Immature natural killer cell (primary cell): Measurements from ENCODE around the gene PGBD1. TPM values are rescaled to one million over a fixed set of nuclear protein-coding genes. Genes with fewer than 3 reads are reported as not detected.
"Not testable (repeated sequence)": the region's sequence is repeated elsewhere in the genome, so short reads cannot be mapped to it uniquely, and the experiment has no call there.

Experiments
- DNase-seq, 3 donors: peaks; one replicate each; pipeline ENCODE4 v3.0.0; 2022; ENCODE audit warnings: mixed read lengths in 1 of 3
- H3K27ac Mint-ChIP-seq, 6 donors: one replicate each; pipeline ENCODE4 v1.8.0; 2020; ENCODE audit warnings: mixed read lengths in 6 of 6, mild to moderate bottlenecking in 5 of 6, inconsistent platforms in 4 of 6, moderate library complexity in 3 of 6
- H3K27me3 Mint-ChIP-seq, 3 donors: one replicate each; pipeline ENCODE4 v1.8.0; 2020 to 2021; ENCODE audit warnings: low read depth in 3 of 3, mild to moderate bottlenecking in 3 of 3, mixed read lengths in 3 of 3, moderate library complexity in 3 of 3, inconsistent platforms in 1 of 3
- H3K36me3 Mint-ChIP-seq, 3 donors: one replicate each; pipeline ENCODE4 v1.8.0; 2020; ENCODE audit warnings: mixed read lengths in 3 of 3, inconsistent platforms in 2 of 3, mild to moderate bottlenecking in 2 of 3
- H3K4me1 Mint-ChIP-seq, 2 donors: one replicate each; pipeline ENCODE4 v1.8.0; 2020; ENCODE audit warnings: inconsistent platforms in 2 of 2, mild to moderate bottlenecking in 2 of 2, mixed read lengths in 2 of 2, moderate library complexity in 1 of 2
- H3K4me3 Mint-ChIP-seq, 5 donors: one replicate each; pipeline ENCODE4 v1.8.0; 2020; ENCODE audit warnings: mild to moderate bottlenecking in 5 of 5, mixed read lengths in 5 of 5, inconsistent platforms in 3 of 5, moderate library complexity in 3 of 5
- H3K9me3 Mint-ChIP-seq, 6 donors: one replicate each; pipeline ENCODE4 v1.8.0; 2020; ENCODE audit warnings: mild to moderate bottlenecking in 6 of 6, mixed read lengths in 6 of 6, inconsistent platforms in 4 of 6, moderate library complexity in 3 of 6
- polyA plus RNA-seq, 3 donors: library from polyadenylated mRNA; unstranded; fragments of 300-500 nt; fragmentation: Illumina TruSeq; gene quantifications; one replicate each; pipeline ENCODE4 v1.2.3, GENCODE V29; 2021

Gene PGBD1
- polyA plus RNA-seq, 3 donors from 2014 or later, result 0.46 to 1.7 (median 0.60) TPM

DNA sequence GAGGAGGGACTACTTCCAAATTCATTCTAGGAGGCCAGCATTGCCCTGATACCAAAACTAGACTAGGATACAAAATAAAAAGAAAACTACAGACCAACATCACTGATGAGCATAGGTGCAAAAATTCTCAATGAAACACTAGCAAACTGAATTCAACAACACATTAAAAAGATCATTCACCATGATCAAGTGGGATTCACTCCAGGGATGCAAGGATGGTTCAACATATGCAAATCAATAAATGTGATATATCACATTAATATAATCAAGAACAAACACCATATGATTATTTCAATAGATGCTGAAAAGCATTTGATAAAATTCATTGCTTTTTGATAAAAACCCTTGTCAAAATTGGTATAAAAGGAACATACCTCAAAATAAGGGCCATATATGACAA lies 10.2 kb downstream of the PGBD1 start:
- no peak overlapping the region for H3K4me3 Mint-ChIP-seq
- no peaks in the 10 kb centered on the region for H3K4me1 Mint-ChIP-seq
- DNase-seq, result no peak
- no peaks in the 10 kb centered on the region for H3K27me3 Mint-ChIP-seq
- no peak overlapping the region for H3K27ac Mint-ChIP-seq
- peaks cover 0 to under 1% (median 0%) of the 10 kb centered on the region in 6 donors for H3K9me3 Mint-ChIP-seq
- peaks cover 8 to 15% (median 8%) of the 10 kb centered on the region in 3 donors for H3K36me3 Mint-ChIP-seq

- H3K4me1 Mint-ChIP-seq, result no peaks in the 10 kb centered on the region
- no peak overlapping the region for H3K4me3 Mint-ChIP-seq
- no peaks in the 10 kb centered on the region for H3K27me3 Mint-ChIP-seq
- no peak overlapping the region for H3K27ac Mint-ChIP-seq
- H3K36me3 Mint-ChIP-seq, result peaks cover 0 to 11% (median 3%) of the 10 kb centered on the region in 3 donors
- DNase-seq, result no peak
- H3K9me3 Mint-ChIP-seq, result no peaks in the 10 kb centered on the region
These were observed 14.0 kb downstream of the PGBD1 start for GRCh38 chr6:28295326-28295725.

- Mint-ChIP-seq H3K9me3 (no peaks in the 10 kb centered on the region), H3K27ac (no peak overlapping the region), H3K4me3 (no peak overlapping the region), H3K27me3 (no peaks in the 10 kb centered on the region), H3K4me1 (no peaks in the 10 kb centered on the region), H3K36me3 (peaks cover 0 to 11% (median 5%) of the 10 kb centered on the region in 3 donors)
- no peak for DNase-seq
These were observed 15.2 kb downstream of the PGBD1 start for GRCh38 chr6:28296520-28297060.

DNA sequence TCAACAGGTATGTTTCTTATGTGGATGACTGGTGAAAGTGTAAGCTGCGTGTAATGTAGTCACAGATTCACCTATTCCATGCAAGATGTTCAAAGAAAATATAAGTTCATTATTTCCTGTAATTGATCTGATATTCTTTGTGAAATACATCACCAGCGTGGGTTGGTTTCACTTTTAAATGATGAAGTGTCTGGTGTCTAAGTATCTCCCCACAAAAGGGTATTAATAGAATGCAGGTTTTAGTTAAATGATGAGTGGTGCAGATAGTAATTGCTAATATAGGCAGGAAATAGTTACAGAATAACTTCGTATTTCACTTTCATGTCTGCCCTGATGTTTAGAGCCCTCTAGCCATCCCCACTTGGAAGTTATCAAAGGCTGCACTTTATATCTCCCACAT lies 22.2 kb downstream of the PGBD1 start:
- Mint-ChIP-seq H3K4me3 (no peak overlapping the region), H3K4me1 (no peaks in the 10 kb centered on the region), H3K9me3 (peaks cover 0 to 3% (median 0%) of the 10 kb centered on the region in 6 donors), H3K27me3 (peaks cover 0 to 11% (median 4%) of the 10 kb centered on the region in 3 donors), H3K36me3 (peaks cover 0 to 2% (median 0%) of the 10 kb centered on the region in 3 donors), H3K27ac (no peak overlapping the region)
- no peak for DNase-seq

DNA sequence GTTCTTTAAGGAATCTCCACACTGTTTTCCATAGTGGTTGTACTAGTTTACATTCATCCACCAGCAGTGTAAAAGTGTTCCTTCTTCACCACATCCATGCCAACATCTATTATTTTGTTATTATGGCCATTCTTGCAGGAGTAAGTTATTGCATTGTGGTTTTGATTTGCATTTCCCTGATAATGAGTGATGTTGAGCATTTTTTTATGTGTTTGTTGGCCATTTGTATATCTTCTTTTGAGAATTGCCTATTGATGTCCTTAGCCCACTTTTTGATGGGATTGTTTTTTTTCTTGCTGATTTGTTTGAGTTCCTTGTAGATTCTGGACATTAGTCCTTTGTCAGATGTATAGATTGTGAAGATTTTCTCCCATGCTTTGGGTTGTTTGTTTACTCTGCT lies 25.0 kb downstream of the PGBD1 start:
- H3K36me3 Mint-ChIP-seq, H3K27ac Mint-ChIP-seq, H3K4me3 Mint-ChIP-seq, H3K9me3 Mint-ChIP-seq, H3K4me1 Mint-ChIP-seq, DNase-seq: not testable (repeated sequence)
- peaks cover 0 to 18% (median 14%) of the 10 kb centered on the region in 3 donors for H3K27me3 Mint-ChIP-seq

DNA sequence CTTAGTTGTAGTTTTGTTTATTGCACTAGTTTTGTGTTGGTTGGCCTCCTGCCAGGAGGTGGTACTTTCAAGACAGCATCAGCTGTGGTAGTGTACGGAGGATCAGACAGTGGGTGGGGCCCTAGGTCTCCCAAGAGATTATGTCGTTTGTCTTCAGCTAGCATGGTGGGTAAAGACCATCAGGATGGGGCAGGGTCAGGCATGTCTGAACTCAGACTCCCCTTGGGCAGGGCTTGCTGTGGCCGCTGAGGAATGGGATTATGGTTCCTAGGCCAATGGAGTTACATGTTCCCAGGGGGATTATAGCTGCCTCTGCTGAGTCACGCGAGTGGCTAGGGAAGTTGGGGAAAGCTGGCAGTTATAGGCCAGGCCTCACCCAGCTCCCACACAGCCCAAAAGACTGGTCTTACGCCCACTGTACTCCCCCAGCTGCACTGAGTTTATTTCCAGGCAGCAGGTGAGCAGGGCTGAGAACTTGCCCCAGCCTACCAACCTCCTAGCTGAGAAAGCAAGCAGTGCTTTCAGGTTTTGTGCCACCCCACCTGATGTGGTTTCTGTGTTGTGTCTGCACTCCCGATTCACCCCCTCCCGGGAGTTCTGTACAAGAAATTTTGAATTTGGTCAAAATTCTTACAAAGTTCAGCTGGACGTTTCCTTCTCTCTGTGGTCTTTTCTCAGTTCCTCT lies 29.9 kb downstream of the PGBD1 start:
- Mint-ChIP-seq H3K36me3 (peaks cover 0 to 8% (median 0%) of the 10 kb centered on the region in 3 donors), H3K9me3 (peaks cover 0 to 3% (median 0%) of the 10 kb centered on the region in 6 donors), H3K4me1 (no peaks in the 10 kb centered on the region), H3K27me3 (peaks cover 0 to 20% (median 13%) of the 10 kb centered on the region in 3 donors), H3K4me3 (no peak overlapping the region), H3K27ac (no peak overlapping the region)
- no peak for DNase-seq

DNA sequence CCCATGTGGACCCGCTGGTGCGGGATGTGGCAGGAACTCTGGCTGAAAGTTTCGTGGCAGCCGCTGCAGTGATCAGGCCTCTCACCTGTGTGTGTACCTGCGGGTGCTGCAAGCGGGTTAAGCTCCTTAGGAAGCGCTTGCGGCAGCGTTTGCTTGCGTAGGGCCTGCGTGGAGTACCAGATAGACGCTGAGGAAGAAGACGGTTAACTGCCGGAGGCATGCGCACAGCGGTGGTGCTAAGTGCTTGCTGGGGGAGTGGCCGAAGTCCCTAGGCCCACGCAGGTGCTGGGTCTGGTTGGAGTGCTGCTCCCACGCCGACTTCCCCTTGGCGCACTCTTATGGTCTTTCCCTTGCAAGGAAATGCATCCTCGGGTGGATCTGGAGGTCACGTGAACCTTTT lies 31.6 kb downstream of the PGBD1 start:
- H3K27me3 Mint-ChIP-seq, result peaks cover 2 to 18% (median 12%) of the 10 kb centered on the region in 3 donors
- no peak for DNase-seq
- no peak overlapping the region for H3K27ac Mint-ChIP-seq
- H3K4me1 Mint-ChIP-seq, result no peaks in the 10 kb centered on the region
- peaks cover 0 to 8% (median 0%) of the 10 kb centered on the region in 3 donors for H3K36me3 Mint-ChIP-seq
- H3K4me3 Mint-ChIP-seq, result no peak overlapping the region
- H3K9me3 Mint-ChIP-seq, result no peaks in the 10 kb centered on the region

DNA sequence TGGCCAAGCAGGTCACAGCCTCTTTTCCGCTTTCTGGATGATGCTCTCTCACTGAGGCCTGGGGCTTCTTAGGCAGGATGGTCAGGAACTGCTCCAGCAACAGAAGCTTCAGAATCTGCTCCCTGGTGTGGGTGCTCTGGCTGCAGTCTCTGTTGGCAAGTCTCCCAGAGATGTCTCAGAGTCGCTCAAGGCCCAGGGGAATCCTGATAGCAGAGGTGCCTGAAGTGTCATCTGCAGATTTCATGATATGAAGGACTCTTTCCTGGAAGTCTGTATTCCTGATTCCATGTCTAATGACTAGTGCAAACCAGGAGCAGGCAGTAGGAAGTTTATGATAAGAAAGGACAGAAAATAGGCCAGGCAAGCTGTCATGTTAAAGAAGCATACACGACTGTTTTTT lies 34.3 kb downstream of the PGBD1 start:
- Mint-ChIP-seq H3K36me3 (peaks cover 0 to 8% (median 0%) of the 10 kb centered on the region in 3 donors), H3K4me3 (no peak overlapping the region), H3K9me3 (no peaks in the 10 kb centered on the region), H3K4me1 (no peaks in the 10 kb centered on the region), H3K27me3 (peaks cover 3 to 5% (median 4%) of the 10 kb centered on the region in 3 donors), H3K27ac (no peak overlapping the region)
- no peak for DNase-seq

DNA sequence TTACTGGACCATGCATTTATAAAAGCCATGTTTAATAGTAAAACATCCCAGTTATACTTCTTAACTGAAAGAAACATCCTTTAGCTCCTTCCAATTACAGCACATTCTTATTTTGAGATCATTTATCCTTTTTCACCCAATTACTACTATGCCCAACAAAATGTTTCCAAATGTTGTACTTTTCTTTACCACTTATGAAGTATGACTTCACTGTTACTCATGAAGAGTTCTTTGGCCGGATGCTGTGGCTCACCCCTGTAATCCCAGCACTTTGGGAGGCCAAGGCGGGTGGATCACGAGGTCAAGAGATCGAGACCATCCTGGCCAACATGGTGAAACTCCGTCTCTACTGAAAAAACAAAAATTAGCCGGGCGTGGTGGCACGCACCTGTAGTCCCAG lies 36.5 kb downstream of the PGBD1 start:
- H3K27ac Mint-ChIP-seq, H3K4me3 Mint-ChIP-seq, H3K36me3 Mint-ChIP-seq, DNase-seq, H3K9me3 Mint-ChIP-seq, H3K4me1 Mint-ChIP-seq, H3K27me3 Mint-ChIP-seq: not testable (repeated sequence)

DNA sequence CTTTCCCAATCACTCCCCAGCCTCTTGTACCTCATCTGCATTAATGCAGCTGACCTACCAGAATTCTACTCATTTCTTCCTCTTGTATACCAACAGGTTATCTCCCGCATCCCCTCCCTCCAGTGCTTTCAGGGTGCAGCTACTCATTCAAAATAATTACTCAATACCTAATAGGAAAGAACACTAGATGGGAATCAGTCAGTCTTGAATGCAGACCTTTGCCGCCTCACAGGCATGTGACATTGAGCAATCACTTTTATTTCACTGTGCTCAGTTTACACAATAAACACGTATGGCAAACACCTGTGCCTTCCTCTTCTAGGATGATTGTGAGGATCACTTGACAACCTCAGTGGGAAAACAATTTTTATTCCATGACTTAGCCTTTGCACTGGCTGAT lies 41.3 kb downstream of the PGBD1 start:
- Mint-ChIP-seq H3K9me3 (peaks cover 16 to 20% (median 19%) of the 10 kb centered on the region in 6 donors), H3K36me3 (peaks cover 16 to 21% (median 20%) of the 10 kb centered on the region in 3 donors), H3K27ac (no peak overlapping the region), H3K4me3 (no peak overlapping the region), H3K27me3 (peaks cover 3 to 9% (median 4%) of the 10 kb centered on the region in 3 donors), H3K4me1 (no peaks in the 10 kb centered on the region)
- no peak for DNase-seq

DNA sequence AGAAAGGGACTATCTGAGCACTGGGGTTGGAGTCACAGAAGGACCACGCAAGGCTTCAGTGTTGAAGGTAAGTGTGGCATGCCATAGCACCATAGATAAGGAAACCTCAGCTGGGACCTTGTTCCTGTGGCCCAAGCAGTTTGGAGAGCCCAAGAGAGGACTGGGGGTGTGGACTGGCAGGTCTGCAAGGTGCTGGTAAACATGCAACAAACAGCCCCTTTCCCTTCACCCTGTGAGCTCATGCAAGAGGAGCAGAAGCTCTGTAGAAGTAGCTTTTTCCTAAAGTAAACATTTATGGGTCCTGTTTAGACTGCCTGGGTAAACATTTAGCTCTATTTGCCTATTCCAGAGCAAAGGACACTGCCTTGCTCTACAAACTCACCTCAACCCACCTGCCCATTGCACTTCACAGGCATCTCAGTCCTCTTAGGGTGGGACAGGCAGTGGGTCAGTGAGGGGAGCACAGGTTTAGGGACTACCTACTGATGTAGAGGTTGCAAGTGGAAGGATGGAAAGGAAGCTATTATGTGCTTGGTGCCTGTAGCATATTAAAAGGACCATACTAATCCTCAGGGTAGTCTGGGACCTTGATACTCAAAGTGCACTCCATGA lies 42.5 kb downstream of the PGBD1 start:
- H3K4me3 Mint-ChIP-seq, result no peak overlapping the region
- no peak overlapping the region for H3K27ac Mint-ChIP-seq
- peaks cover 18 to 29% (median 22%) of the 10 kb centered on the region in 6 donors for H3K9me3 Mint-ChIP-seq

DNA sequence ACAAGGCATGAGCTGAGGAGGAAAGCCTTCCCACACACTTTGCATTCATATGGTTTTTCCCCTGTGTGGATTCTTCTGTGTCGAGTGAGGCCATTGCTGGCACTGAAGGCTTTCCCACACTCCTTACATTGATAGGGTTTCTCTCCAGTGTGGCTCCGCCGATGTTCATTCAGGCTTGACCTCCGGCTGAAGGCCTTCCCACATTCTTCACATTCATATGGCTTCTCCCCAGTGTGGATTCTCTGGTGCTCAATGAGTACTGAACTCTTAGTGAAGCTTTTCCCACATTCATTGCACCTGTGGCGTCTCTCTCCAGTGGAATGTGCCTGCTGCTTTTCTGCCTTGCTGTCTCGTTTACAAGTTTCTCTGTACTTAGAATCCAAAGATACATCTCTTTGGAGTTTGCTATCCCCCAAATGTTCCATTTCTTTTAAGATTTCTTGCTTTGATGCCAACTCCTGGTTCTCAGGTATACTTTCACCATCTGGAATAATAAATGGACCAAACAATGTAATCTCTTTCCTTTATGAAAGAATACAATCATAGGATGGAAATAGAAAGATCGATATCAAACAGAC lies 45.1 kb downstream of the PGBD1 start:
- Mint-ChIP-seq H3K9me3 (peaks cover 18 to 29% (median 23%) of the 10 kb centered on the region in 6 donors), H3K27me3 (peaks cover 0 to 13% (median 7%) of the 10 kb centered on the region in 3 donors), H3K4me3 (no peak overlapping the region), H3K27ac (no peak overlapping the region), H3K36me3 (peaks cover 18 to 29% (median 22%) of the 10 kb centered on the region in 3 donors), H3K4me1 (no peaks in the 10 kb centered on the region)
- DNase-seq, result no peak

More for the DNA sequence above, 42.5 kb downstream of the PGBD1 start:
- H3K4me1 Mint-ChIP-seq, result no peaks in the 10 kb centered on the region
- H3K27me3 Mint-ChIP-seq, result peaks cover 0 to 11% (median 7%) of the 10 kb centered on the region in 3 donors
- H3K36me3 Mint-ChIP-seq, result peaks cover 18 to 25% (median 22%) of the 10 kb centered on the region in 3 donors
- no peak for DNase-seq

- no peak overlapping the region for H3K27ac Mint-ChIP-seq
- H3K9me3 Mint-ChIP-seq, result peaks cover 18 to 29% (median 21%) of the 10 kb centered on the region in 6 donors
- no peak for DNase-seq
- peaks cover 0 to 5% of the 10 kb centered on the region in 2 donors for H3K4me1 Mint-ChIP-seq
- peaks cover 0 to 6% (median 2%) of the 10 kb centered on the region in 3 donors for H3K27me3 Mint-ChIP-seq
- no peak overlapping the region for H3K4me3 Mint-ChIP-seq
- H3K36me3 Mint-ChIP-seq, result peaks cover 17 to 27% (median 18%) of the 10 kb centered on the region in 3 donors
These were observed 48.7 kb downstream of the PGBD1 start for GRCh38 chr6:28330041-28330440.

GRCh38 chr6:28333047-28333446 lies 51.7 kb downstream of the PGBD1 start:
- Mint-ChIP-seq H3K36me3 (peaks cover 0 to 6% (median 0%) of the 10 kb centered on the region in 3 donors), H3K27ac (peak overlapping the region in 1 of 6 donors; percentile 3), H3K27me3 (peaks cover 0 to 4% (median 2%) of the 10 kb centered on the region in 3 donors), H3K4me1 (peaks cover 0 to 5% of the 10 kb centered on the region in 2 donors), H3K9me3 (peaks cover 0 to 5% (median under 1%) of the 10 kb centered on the region in 6 donors), H3K4me3 (no peak overlapping the region)
- no peak for DNase-seq
